ENCODE measurements around the gene RIPOR1. TPM values are rescaled to one million over a fixed set of nuclear protein-coding genes. Genes with fewer than 3 reads are reported as not detected.

The RIPOR1 gene
- total RNA-seq, 1 donor from 2014 or later, result 77.0 TPM

DNA sequence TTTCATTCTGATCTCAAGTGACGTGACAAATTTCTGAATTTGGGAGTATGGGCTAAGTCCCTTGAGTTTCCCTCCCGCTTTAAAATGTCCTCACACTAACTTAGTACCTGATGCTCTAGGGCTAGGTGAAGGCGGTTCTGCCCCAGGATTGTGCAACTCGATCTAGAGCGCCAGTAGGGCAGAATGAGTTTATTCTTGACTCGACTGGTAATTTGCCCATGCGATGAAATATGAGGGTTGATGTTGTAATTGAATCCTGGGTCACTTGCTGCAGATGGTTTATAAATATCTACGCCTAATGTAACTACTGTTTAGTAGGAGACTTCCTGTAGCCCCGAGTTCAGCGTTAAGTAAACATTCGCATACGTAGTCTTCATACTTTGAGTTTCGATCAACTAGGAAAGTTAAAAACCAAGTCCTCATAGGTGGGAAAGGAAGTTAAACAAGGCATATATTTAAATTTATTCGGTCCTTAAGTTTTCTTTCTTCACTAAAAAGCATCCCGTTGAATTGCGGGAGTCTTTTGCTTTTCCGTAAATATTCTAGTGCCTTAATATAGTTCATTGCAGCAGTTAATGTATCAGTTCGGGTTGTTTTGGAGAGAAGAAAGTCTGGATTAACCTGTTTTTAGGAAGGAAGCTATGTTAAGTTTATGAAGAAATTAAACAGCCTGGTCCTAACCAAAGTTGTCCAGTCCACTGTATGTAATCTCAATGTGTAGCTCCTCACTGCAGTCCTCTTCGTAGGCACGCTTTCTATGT, 35.3 kb downstream of the RIPOR1 start:
- Mint-ChIP-seq H3K27me3 (ENCODE audit: unreplicated experiment) (no peaks in the 10 kb centered on the region), H3K4me3 (ENCODE audit: unreplicated experiment) (peak overlapping the region; percentile 84), H3K36me3 (ENCODE audit: unreplicated experiment) (no peaks in the 10 kb centered on the region), H3K4me1 (ENCODE audit: unreplicated experiment) (peaks cover 27% of the 10 kb centered on the region), H3K9me3 (ENCODE audit: unreplicated experiment) (no peaks in the 10 kb centered on the region), H3K27ac (ENCODE audit: unreplicated experiment) (peak overlapping the region; percentile 89)
- TF ChIP-seq, protein P1, sequence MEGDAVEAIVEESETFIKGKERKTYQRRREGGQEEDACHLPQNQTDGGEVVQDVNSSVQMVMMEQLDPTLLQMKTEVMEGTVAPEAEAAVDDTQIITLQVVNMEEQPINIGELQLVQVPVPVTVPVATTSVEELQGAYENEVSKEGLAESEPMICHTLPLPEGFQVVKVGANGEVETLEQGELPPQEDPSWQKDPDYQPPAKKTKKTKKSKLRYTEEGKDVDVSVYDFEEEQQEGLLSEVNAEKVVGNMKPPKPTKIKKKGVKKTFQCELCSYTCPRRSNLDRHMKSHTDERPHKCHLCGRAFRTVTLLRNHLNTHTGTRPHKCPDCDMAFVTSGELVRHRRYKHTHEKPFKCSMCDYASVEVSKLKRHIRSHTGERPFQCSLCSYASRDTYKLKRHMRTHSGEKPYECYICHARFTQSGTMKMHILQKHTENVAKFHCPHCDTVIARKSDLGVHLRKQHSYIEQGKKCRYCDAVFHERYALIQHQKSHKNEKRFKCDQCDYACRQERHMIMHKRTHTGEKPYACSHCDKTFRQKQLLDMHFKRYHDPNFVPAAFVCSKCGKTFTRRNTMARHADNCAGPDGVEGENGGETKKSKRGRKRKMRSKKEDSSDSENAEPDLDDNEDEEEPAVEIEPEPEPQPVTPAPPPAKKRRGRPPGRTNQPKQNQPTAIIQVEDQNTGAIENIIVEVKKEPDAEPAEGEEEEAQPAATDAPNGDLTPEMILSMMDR (IDR thresholded peaks at IDR 0.05), result no peak
- no peak for DNase-seq (ENCODE audit: extremely low spot score, unreplicated experiment)

DNA sequence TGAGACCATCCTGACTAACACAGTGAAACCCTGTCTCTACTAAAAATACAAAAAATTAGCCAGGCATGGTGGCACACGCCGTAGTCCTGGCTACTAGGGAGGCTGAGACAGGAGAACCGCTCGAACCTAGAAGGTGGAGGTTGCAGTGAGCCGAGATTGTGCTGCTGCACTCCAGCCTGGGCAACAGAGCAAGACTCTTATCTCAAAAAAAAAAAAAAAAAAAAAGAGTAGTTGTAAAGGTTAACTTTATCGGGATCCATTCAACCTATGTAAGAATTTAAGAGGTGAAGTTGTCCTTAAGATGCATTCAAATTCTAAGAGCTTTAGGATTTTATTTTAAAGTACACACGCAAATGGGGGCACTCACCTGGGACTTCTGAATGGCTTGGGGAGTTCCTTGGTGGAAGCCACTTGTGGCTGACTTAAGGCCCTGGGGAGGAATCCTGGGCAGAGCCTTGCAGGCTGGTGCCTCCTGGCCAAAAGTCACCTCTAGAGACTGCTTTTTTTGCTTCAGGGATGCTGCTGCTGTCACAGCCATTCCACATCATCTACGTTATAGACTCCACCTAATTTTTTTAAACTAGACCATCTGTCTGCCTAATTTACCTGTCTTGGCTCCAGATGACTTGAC, 37.0 kb downstream of the RIPOR1 start:
- Mint-ChIP-seq H3K4me3 (ENCODE audit: unreplicated experiment) (no peak overlapping the region), H3K4me1 (ENCODE audit: unreplicated experiment) (peaks cover 28% of the 10 kb centered on the region), H3K36me3 (ENCODE audit: unreplicated experiment) (no peaks in the 10 kb centered on the region), H3K27me3 (ENCODE audit: unreplicated experiment) (no peaks in the 10 kb centered on the region), H3K9me3 (ENCODE audit: unreplicated experiment) (no peaks in the 10 kb centered on the region), H3K27ac (ENCODE audit: unreplicated experiment) (no peak overlapping the region)
- DNase-seq (ENCODE audit: extremely low spot score, unreplicated experiment), result no peak
- TF ChIP-seq, protein P1 (IDR thresholded peaks at IDR 0.05), result no peak

- Mint-ChIP-seq H3K4me3 (ENCODE audit: unreplicated experiment) (no peak overlapping the region), H3K27me3 (ENCODE audit: unreplicated experiment) (no peaks in the 10 kb centered on the region), H3K36me3 (ENCODE audit: unreplicated experiment) (peaks cover 2% of the 10 kb centered on the region), H3K27ac (ENCODE audit: unreplicated experiment) (peak overlapping the region; percentile 81), H3K4me1 (ENCODE audit: unreplicated experiment) (peaks cover 29% of the 10 kb centered on the region), H3K9me3 (ENCODE audit: unreplicated experiment) (no peaks in the 10 kb centered on the region)
- no peak for DNase-seq (ENCODE audit: extremely low spot score, unreplicated experiment)
- TF ChIP-seq, protein P1 (IDR thresholded peaks at IDR 0.05), result no peak
These were observed 42.8 kb downstream of the RIPOR1 start for GRCh38 chr16:67571464-67571863.

DNA sequence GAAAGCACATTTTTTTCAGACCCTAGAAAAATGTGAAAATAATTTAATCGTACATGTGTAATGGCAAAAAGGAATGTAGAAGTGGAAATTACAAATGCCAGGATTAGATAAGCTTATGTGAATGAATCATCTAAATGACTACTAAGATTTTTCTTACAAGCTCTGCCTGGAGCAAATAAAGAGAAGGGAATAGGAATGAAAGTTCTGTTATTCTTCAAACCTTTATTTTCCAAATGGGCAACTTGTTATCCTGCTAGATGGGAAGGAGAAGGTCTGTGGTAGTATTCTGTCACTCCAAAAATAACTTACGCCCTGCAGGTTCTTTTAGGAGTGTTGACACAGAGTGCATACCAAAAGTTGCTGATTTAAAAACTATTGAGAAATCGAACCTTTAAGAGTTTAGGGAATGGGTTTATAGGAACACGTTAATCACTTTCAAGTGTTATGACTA, 43.4 kb downstream of the RIPOR1 start:
- TF ChIP-seq, protein P1 (IDR thresholded peaks at IDR 0.05), result no peak
- DNase-seq (ENCODE audit: extremely low spot score, unreplicated experiment), result no peak
- Mint-ChIP-seq H3K36me3 (ENCODE audit: unreplicated experiment) (peaks cover 4% of the 10 kb centered on the region), H3K4me1 (ENCODE audit: unreplicated experiment) (peaks cover 25% of the 10 kb centered on the region), H3K27me3 (ENCODE audit: unreplicated experiment) (no peaks in the 10 kb centered on the region), H3K9me3 (ENCODE audit: unreplicated experiment) (no peaks in the 10 kb centered on the region), H3K4me3 (ENCODE audit: unreplicated experiment) (peak overlapping the region; percentile 19), H3K27ac (ENCODE audit: unreplicated experiment) (peak overlapping the region; percentile 81)

- Mint-ChIP-seq H3K27me3 (ENCODE audit: unreplicated experiment) (no peaks in the 10 kb centered on the region), H3K36me3 (ENCODE audit: unreplicated experiment) (peaks cover 9% of the 10 kb centered on the region), H3K4me1 (ENCODE audit: unreplicated experiment) (peaks cover 5% of the 10 kb centered on the region), H3K27ac (ENCODE audit: unreplicated experiment) (no peak overlapping the region), H3K9me3 (ENCODE audit: unreplicated experiment) (no peaks in the 10 kb centered on the region), H3K4me3 (ENCODE audit: unreplicated experiment) (no peak overlapping the region)
- TF ChIP-seq, protein P1 (IDR thresholded peaks at IDR 0.05), result no peak
- no peak for DNase-seq (ENCODE audit: extremely low spot score, unreplicated experiment)
These were observed 51.1 kb downstream of the RIPOR1 start for GRCh38 chr16:67579686-67580085.
